ENCODE data around the gene MIGA2. TPM values are rescaled to one million over a fixed set of nuclear protein-coding genes. Genes with fewer than 3 reads are reported as not detected.

MIGA2 gene
- total and polyA plus RNA-seq, 2 donors (not counting 1 experiment from before 2014, with no cell fraction given) = 62.1 to 78.1 TPM

GRCh38 chr9:129121483-129121882, 85.1 kb downstream of the MIGA2 start:
- no peaks in the 10 kb centered on the region for H3K27me3 ChIP-seq (replicated peaks in 1 of 4; ENCODE audit: control extremely low read depth in 1 of 4, control insufficient read depth in 3 of 4, insufficient read depth in 4 of 4, low read length in 3 of 4)
- TF ChIP-seq, protein P1, sequence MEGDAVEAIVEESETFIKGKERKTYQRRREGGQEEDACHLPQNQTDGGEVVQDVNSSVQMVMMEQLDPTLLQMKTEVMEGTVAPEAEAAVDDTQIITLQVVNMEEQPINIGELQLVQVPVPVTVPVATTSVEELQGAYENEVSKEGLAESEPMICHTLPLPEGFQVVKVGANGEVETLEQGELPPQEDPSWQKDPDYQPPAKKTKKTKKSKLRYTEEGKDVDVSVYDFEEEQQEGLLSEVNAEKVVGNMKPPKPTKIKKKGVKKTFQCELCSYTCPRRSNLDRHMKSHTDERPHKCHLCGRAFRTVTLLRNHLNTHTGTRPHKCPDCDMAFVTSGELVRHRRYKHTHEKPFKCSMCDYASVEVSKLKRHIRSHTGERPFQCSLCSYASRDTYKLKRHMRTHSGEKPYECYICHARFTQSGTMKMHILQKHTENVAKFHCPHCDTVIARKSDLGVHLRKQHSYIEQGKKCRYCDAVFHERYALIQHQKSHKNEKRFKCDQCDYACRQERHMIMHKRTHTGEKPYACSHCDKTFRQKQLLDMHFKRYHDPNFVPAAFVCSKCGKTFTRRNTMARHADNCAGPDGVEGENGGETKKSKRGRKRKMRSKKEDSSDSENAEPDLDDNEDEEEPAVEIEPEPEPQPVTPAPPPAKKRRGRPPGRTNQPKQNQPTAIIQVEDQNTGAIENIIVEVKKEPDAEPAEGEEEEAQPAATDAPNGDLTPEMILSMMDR (IDR thresholded peaks at IDR 0.05) = no peak
- no peaks in the 10 kb centered on the region for H3K27me3 Mint-ChIP-seq
- H3K9me3 ChIP-seq (ENCODE audit: control extremely low read depth in 1 of 3, control insufficient read depth in 2 of 3, insufficient read depth in 1 of 3, low read length in 2 of 3) = no peaks in the 10 kb centered on the region
- H3K4me3 ChIP-seq (ENCODE audit: control extremely low read depth in 1 of 5, extremely low read depth in 1 of 5, insufficient read depth in 1 of 5, low read depth in 2 of 5, low read length in 4 of 5) = no peak overlapping the region
- peaks cover 0 to 41% of the 10 kb centered on the region in 2 experiments for H3K36me3 ChIP-seq (replicated peaks in 1 of 2; ENCODE audit: control extremely low read depth in 1 of 2, control insufficient read depth in 1 of 2, extremely low read depth in 1 of 2, insufficient read depth in 2 of 2, low read length in 1 of 2)
- H3K79me2 ChIP-seq (ENCODE audit: control insufficient read depth, insufficient read depth, low read length) = peaks cover 74% of the 10 kb centered on the region
- H3K4me2 ChIP-seq (replicated peaks; ENCODE audit: low read depth, low read length, poor library complexity, severe bottlenecking) = no peak overlapping the region
- H3K27ac ChIP-seq (ENCODE audit: low read length in 2 of 2) = no peak overlapping the region
- peaks cover 3% of the 10 kb centered on the region for H3K4me1 Mint-ChIP-seq
- 93% methylated on average over 3 of the region's 3 CpGs for WGBS (ENCODE audit: insufficient coverage)
- DNase-seq = no peak
- no peak overlapping the region for H3K27ac Mint-ChIP-seq
- H3K9ac ChIP-seq (ENCODE audit: low read length) = no peak overlapping the region
- ChIA-PET POLR2A (no interaction called here), CTCF (interaction anchor here (0.6 to 3.9 kb wide), 4 partner anchors 10 to 920 kb away, joined by 3 to 16 read pairs (median 4); no protein-coding TSS in a partner anchor)
- no peak for ATAC-seq (ENCODE audit: low read depth)
- H3K4me3 Mint-ChIP-seq = no peak overlapping the region
- H3K4me1 ChIP-seq (ENCODE audit: control insufficient read depth in 2 of 2, insufficient read depth in 2 of 2, low read length in 2 of 2) = no peaks in the 10 kb centered on the region
- H3K9me3 Mint-ChIP-seq (ENCODE audit: insufficient read depth) = no peaks in the 10 kb centered on the region
- intact Hi-C loops (cut with micrococcal nuclease) = no loop called here
- peaks cover 48% of the 10 kb centered on the region for H4K20me1 ChIP-seq (ENCODE audit: control insufficient read depth, insufficient read depth, low read length, poor library complexity, severe bottlenecking)
- H2AFZ ChIP-seq (ENCODE audit: insufficient read depth, low read depth, low read length, poor library complexity, severe bottlenecking) = no peak overlapping the region

Other genes starting within 250 kb of the MIGA2 start
- gene TBC1D13, start 249.4 kb upstream of the MIGA2 start, total RNA-seq = 29.1 and 31.8 TPM in 2 replicates
- gene TBC1D13, start 249.4 kb upstream of the MIGA2 start, polyA plus RNA-seq = 25.3 and 28.8 TPM in 2 replicates
- gene ENDOG, start 218.1 kb upstream of the MIGA2 start, total RNA-seq = 17.1 and 19.3 TPM in 2 replicates
- 2.9 and 12.5 TPM in 2 replicates for gene ENDOG, start 218.1 kb upstream of the MIGA2 start, polyA plus RNA-seq
- gene SPOUT1, start 206.8 kb upstream of the MIGA2 start, total RNA-seq = 70.0 and 73.0 TPM in 2 replicates
- gene SPOUT1, start 206.8 kb upstream of the MIGA2 start, polyA plus RNA-seq = 61.3 and 86.4 TPM in 2 replicates
- 6.4 and 7.0 TPM in 2 replicates for gene KYAT1, start 154.7 kb upstream of the MIGA2 start, total RNA-seq
- 13.4 and 16.2 TPM in 2 replicates for gene KYAT1, start 154.7 kb upstream of the MIGA2 start, polyA plus RNA-seq
- gene LRRC8A, start 154.5 kb upstream of the MIGA2 start, total RNA-seq = 14.5 and 15.1 TPM in 2 replicates
- 13.1 and 23.1 TPM in 2 replicates for gene LRRC8A, start 154.5 kb upstream of the MIGA2 start, polyA plus RNA-seq
- 0.96 and 1.5 TPM in 2 replicates for gene PHYHD1, start 115.6 kb upstream of the MIGA2 start, total RNA-seq
- gene PHYHD1, start 115.6 kb upstream of the MIGA2 start, polyA plus RNA-seq = 2.0 and 4.4 TPM in 2 replicates
- gene DOLK, start 89.0 kb upstream of the MIGA2 start, total RNA-seq = 11.1 and 12.2 TPM in 2 replicates
- gene DOLK, start 89.0 kb upstream of the MIGA2 start, polyA plus RNA-seq = 1.9 and 3.0 TPM in 2 replicates
- gene NUP188, start 88.9 kb upstream of the MIGA2 start, total RNA-seq = 83.6 and 93.2 TPM in 2 replicates
- gene NUP188, start 88.9 kb upstream of the MIGA2 start, polyA plus RNA-seq = 42.8 and 47.7 TPM in 2 replicates
- gene SH3GLB2, start 8.3 kb upstream of the MIGA2 start, total RNA-seq = 110 and 111 TPM in 2 replicates
- gene SH3GLB2, start 8.3 kb upstream of the MIGA2 start, polyA plus RNA-seq = 174 and 176 TPM in 2 replicates
- 4.7 and 7.1 TPM in 2 replicates for gene DOLPP1, start 44.5 kb downstream of the MIGA2 start, total RNA-seq
- 7.9 and 8.6 TPM in 2 replicates for gene DOLPP1, start 44.5 kb downstream of the MIGA2 start, polyA plus RNA-seq
- 11.8 and 14.1 TPM in 2 replicates for gene CRAT, start 74.2 kb downstream of the MIGA2 start, total RNA-seq
- gene CRAT, start 74.2 kb downstream of the MIGA2 start, polyA plus RNA-seq = 8.0 and 9.0 TPM in 2 replicates
- gene PTPA, start 74.8 kb downstream of the MIGA2 start, total RNA-seq = 72.8 and 73.9 TPM in 2 replicates
- 26.0 and 35.0 TPM in 2 replicates for gene PTPA, start 74.8 kb downstream of the MIGA2 start, polyA plus RNA-seq
- gene IER5L, start 141.6 kb downstream of the MIGA2 start, total RNA-seq = 12.9 and 13.2 TPM in 2 replicates
- gene IER5L, start 141.6 kb downstream of the MIGA2 start, polyA plus RNA-seq = 1.3 and 1.5 TPM in 2 replicates

All from B cell (primary cell).